ENCODE results near the gene CDH23. TPM values are rescaled to one million over a fixed set of nuclear protein-coding genes. Genes with fewer than 3 reads are reported as not detected.

Gene CDH23
- total RNA-seq, 2 donors from 2014 or later = 28.5 to 58.7 TPM

DNA sequence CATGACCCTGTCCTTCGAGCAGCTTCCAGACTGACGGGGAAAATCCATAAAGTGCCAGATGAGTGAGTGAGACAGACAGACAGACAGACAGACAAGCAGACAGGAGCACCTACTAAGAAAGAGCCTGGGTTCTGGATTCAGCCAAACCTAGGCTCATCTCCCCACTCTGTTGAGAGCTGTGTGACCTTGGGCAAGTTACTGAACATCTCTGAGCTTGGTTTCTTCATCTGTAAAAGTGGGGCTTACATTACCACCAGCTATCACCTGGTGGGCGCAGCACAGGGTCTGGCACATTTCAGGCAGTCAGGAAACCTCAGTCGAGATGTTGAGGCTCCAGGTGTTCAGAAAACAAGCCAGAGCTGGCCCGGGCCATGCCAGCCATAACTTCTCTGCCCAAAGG lies 285.3 kb downstream of the CDH23 start:
- Histone ChIP-seq H3K27me3 (no peaks in the 10 kb centered on the region), H3K9me3 (no peaks in the 10 kb centered on the region), H3K36me3 (replicated peaks in 1 of 2; ENCODE audit: insufficient read depth in 1 of 2, low read depth in 2 of 2) (no peaks in the 10 kb centered on the region), H3K4me1 (no peaks in the 10 kb centered on the region), H3K4me3 (no peak overlapping the region), H3K27ac (no peak overlapping the region)
- no peak for ATAC-seq
- 85 to 89% methylated on average over 5 of the region's 5 CpGs for WGBS, 2 donors
- no peak for DNase-seq
- TF ChIP-seq POLR2A (IDR thresholded peaks at IDR 0.05) = no peak
- TF ChIP-seq, protein P1, sequence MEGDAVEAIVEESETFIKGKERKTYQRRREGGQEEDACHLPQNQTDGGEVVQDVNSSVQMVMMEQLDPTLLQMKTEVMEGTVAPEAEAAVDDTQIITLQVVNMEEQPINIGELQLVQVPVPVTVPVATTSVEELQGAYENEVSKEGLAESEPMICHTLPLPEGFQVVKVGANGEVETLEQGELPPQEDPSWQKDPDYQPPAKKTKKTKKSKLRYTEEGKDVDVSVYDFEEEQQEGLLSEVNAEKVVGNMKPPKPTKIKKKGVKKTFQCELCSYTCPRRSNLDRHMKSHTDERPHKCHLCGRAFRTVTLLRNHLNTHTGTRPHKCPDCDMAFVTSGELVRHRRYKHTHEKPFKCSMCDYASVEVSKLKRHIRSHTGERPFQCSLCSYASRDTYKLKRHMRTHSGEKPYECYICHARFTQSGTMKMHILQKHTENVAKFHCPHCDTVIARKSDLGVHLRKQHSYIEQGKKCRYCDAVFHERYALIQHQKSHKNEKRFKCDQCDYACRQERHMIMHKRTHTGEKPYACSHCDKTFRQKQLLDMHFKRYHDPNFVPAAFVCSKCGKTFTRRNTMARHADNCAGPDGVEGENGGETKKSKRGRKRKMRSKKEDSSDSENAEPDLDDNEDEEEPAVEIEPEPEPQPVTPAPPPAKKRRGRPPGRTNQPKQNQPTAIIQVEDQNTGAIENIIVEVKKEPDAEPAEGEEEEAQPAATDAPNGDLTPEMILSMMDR (IDR thresholded peaks at IDR 0.05) = no peak
- intact Hi-C loops (cut with DNase I) = no loop called here

DNA sequence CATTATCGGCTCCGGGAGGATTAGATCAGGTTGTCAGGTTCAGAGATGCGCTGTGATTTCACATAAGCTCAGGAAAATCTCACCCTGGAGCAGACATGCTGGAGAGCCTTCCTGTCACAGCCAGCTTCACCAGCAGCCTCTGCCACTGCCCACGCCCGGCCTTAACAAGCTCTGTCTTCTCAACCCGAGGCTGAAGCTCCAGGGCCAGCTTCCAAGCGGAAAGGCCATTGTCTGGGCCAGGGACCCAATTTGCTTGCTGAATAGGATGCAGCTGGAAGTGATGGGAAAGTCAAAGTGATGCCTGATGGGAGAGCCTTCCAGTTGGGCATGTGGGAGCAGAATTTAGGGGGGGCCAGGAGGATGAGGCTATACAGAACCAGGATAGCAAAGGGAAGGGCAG lies 286.6 kb downstream of the CDH23 start:
- no peak for TF ChIP-seq POLR2A (IDR thresholded peaks at IDR 0.05)
- TF ChIP-seq, protein P1 (IDR thresholded peaks at IDR 0.05) = no peak

DNA sequence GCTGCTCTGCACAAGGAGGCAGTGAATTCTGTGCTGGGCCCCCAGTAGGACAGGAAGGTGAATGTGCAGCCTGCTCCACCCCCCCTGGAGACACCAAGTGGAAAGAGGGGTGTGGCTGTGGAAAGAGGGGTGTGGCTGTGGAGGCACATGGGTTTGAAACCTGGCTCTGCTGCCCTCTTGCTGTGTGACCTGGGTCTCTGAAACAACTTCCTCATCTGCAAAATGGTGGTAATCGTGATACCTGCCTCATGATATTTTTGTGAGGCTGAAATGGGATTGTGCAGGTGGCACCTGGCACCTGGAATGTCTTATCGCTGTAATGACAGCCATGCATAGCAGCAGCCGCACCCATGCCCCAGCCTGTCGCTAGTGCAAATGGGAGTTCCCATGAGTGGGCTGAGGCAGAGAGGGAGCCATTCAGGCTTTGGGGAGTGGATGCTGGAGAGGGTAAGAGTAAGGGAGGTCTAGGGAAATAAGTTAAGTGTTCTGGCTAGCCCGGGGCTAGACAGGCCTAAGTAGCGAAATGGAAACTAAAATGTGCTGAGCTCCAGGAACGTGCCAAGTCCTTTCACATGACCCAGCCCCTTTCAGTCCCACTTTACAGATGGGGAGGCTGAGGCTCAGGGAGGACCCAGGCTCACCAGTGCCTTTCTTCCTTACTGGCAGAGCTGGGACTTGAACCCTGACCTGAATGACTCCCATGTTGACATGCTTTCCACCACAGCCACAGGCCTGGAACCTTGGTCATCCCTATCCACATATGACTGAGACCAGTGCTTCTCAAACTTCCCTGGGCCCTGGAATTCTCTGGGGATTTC lies 287.8 kb downstream of the CDH23 start:
- Histone ChIP-seq H3K4me1 (no peaks in the 10 kb centered on the region), H3K27me3 (no peaks in the 10 kb centered on the region), H3K36me3 (replicated peaks in 1 of 2; ENCODE audit: insufficient read depth in 1 of 2, low read depth in 2 of 2) (no peaks in the 10 kb centered on the region), H3K27ac (no peak overlapping the region), H3K4me3 (no peak overlapping the region), H3K9me3 (no peaks in the 10 kb centered on the region)
- ATAC-seq (no peak), DNase-seq (no peak)
- intact Hi-C loops (cut with DNase I) = no loop called here
- 67 to 78% methylated on average over 7 of the region's 7 CpGs for WGBS, 2 donors
- no peak for TF ChIP-seq POLR2A (IDR thresholded peaks at IDR 0.05)
- TF ChIP-seq, protein P1 (IDR thresholded peaks at IDR 0.05) = no peak

More for the DNA sequence above, 286.6 kb downstream of the CDH23 start:
- 76 to 79% methylated on average over 7 of the region's 7 CpGs for WGBS, 2 donors
- intact Hi-C loops (cut with DNase I) = no loop called here
- DNase-seq (no peak), ATAC-seq (no peak)
- Histone ChIP-seq H3K36me3 (replicated peaks in 1 of 2; ENCODE audit: insufficient read depth in 1 of 2, low read depth in 2 of 2) (no peaks in the 10 kb centered on the region), H3K4me1 (no peaks in the 10 kb centered on the region), H3K27ac (no peak overlapping the region), H3K9me3 (no peaks in the 10 kb centered on the region), H3K4me3 (no peak overlapping the region), H3K27me3 (no peaks in the 10 kb centered on the region)

DNA sequence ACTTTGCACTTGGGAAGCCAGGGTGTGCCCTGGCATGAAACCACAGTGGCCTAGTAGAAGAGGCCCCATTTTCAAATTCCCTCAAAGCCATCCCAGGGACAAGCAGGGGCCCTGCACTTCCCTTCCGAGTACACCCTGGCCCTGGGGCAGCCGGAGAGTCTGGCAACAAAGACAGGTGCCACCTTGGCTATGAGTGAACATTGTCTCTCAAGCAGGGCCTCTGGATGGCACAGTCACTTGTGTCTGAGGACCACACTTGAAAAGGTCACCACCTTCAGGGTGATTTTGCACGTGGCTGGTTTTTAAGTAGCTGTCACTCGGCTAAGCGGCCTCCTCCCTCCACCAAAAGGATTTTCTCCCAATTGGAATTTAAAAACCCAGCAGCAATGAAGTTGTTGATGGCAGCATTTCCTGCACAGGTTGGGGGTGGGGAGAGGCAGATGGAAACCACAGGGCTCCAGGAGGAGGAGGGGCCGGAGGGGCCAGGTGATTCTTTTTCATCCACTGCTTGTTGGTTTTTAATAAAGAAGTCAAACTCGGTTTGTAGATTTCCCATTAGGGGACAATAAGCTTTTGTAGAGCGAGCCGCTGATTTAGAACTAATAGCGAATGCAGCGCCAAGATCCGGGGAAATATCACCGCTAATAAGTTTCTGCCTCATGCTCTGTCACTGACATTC lies 289.0 kb downstream of the CDH23 start:
- Histone ChIP-seq H3K9me3 (no peaks in the 10 kb centered on the region), H3K27me3 (no peaks in the 10 kb centered on the region), H3K36me3 (replicated peaks in 1 of 2; ENCODE audit: insufficient read depth in 1 of 2, low read depth in 2 of 2) (no peaks in the 10 kb centered on the region), H3K4me3 (no peak overlapping the region), H3K27ac (no peak overlapping the region), H3K4me1 (no peaks in the 10 kb centered on the region)
- WGBS, 2 donors = 76 to 79% methylated on average over 13 of the region's 13 CpGs
- TF ChIP-seq, protein P1 (IDR thresholded peaks at IDR 0.05) = no peak
- TF ChIP-seq POLR2A (IDR thresholded peaks at IDR 0.05) = no peak
- intact Hi-C loops (cut with DNase I) = no loop called here
- no peak for DNase-seq
- no peak for ATAC-seq
